GM21381 (cell line): ENCODE measurements around the gene AFDN.
"Not testable (repeated sequence)": the region's sequence is repeated elsewhere in the genome, so short reads cannot be mapped to it uniquely, and the experiment has no call there.

ENCODE experiments used
- ATAC-seq: cut with Tn5 transposase; IDR thresholded peaks from one replicate; pipeline ENCODE4 v1.9.1; 2021; ENCODE audit warnings: mild to moderate bottlenecking, moderate library complexity; ENCODE audit not compliant: unreplicated experiment

Gene AFDN

GRCh38 chr6:167974640-167975344, 148.1 kb downstream of the AFDN start:
- ATAC-seq: no peak

- no peak for ATAC-seq
Observed at GRCh38 chr6:167975458-167975857, 148.7 kb downstream of the AFDN start.

GRCh38 chr6:167976116-167976657, 149.5 kb downstream of the AFDN start:
- not testable (repeated sequence) for ATAC-seq

GRCh38 chr6:167976708-167977107, 150.0 kb downstream of the AFDN start:
- no peak for ATAC-seq

GRCh38 chr6:167977717-167978467, 151.2 kb downstream of the AFDN start:
- ATAC-seq: no peak

- no peak for ATAC-seq
Observed at GRCh38 chr6:167978607-167979006, 151.9 kb downstream of the AFDN start.

GRCh38 chr6:167979436-167980139, 152.9 kb downstream of the AFDN start:
- ATAC-seq: no peak

- ATAC-seq: no peak
Observed at GRCh38 chr6:167980911-167981580, 154.3 kb downstream of the AFDN start.

GRCh38 chr6:167981916-167982462, 155.3 kb downstream of the AFDN start:
- ATAC-seq: no peak

- no peak for ATAC-seq
Observed at GRCh38 chr6:167984144-167984719, 157.5 kb downstream of the AFDN start.

- ATAC-seq: no peak
Observed at GRCh38 chr6:167984876-167985604, 158.3 kb downstream of the AFDN start.

GRCh38 chr6:167985911-167986595, 159.3 kb downstream of the AFDN start:
- no peak for ATAC-seq

- no peak for ATAC-seq
Observed at GRCh38 chr6:167987396-167988153, 160.9 kb downstream of the AFDN start.

- no peak for ATAC-seq
Observed at GRCh38 chr6:167988154-167988495, 161.4 kb downstream of the AFDN start.

GRCh38 chr6:167988945-167989841, 162.5 kb downstream of the AFDN start:
- ATAC-seq: no peak

GRCh38 chr6:167990016-167990945, 163.6 kb downstream of the AFDN start:
- no peak for ATAC-seq
